GM19372 (cell line): ENCODE measurements around the gene MAPK11.

ENCODE experiments used
- ATAC-seq: cut with Tn5 transposase; IDR thresholded peaks from one replicate; pipeline ENCODE4 v1.9.1; 2021; ENCODE audit warnings: mild to moderate bottlenecking, low read depth, moderate library complexity; ENCODE audit not compliant: unreplicated experiment

Gene MAPK11

GRCh38 chr22:50262973-50263617 is 7.1 kb downstream of the MAPK11 start:
- no peak for ATAC-seq

- ATAC-seq = no peak
Observed at GRCh38 chr22:50262460-50262911, 7.7 kb downstream of the MAPK11 start.

- no peak for ATAC-seq
Observed at GRCh38 chr22:50261615-50262459, 8.3 kb downstream of the MAPK11 start, which contains the start of gene MAPK12. MAPK12 (minus strand) TSS chr22:50261683; CDS start chr22:50261509, 174 bp downstream.

- no peak for ATAC-seq
Observed at GRCh38 chr22:50260801-50261614, 9.2 kb downstream of the MAPK11 start.

- ATAC-seq = no peak
Observed at GRCh38 chr22:50260434-50260800, 9.8 kb downstream of the MAPK11 start.

- ATAC-seq = no peak
Observed at GRCh38 chr22:50259302-50259701, 10.9 kb downstream of the MAPK11 start.

GRCh38 chr22:50258361-50259292 is 11.6 kb downstream of the MAPK11 start:
- no peak for ATAC-seq

GRCh38 chr22:50257451-50258360 is 12.5 kb downstream of the MAPK11 start:
- ATAC-seq = no peak

- no peak for ATAC-seq
Observed at GRCh38 chr22:50257041-50257440, 13.1 kb downstream of the MAPK11 start.

GRCh38 chr22:50256258-50256862 is 13.8 kb downstream of the MAPK11 start:
- ATAC-seq = no peak

- ATAC-seq = no peak
Observed at GRCh38 chr22:50255607-50256006, 14.6 kb downstream of the MAPK11 start.

- no peak for ATAC-seq
Observed at GRCh38 chr22:50255099-50255498, 15.1 kb downstream of the MAPK11 start.

GRCh38 chr22:50253941-50254340 is 16.2 kb downstream of the MAPK11 start:
- ATAC-seq = no peak

GRCh38 chr22:50253046-50253915 is 16.9 kb downstream of the MAPK11 start:
- no peak for ATAC-seq

GRCh38 chr22:50252082-50253045 is 17.8 kb downstream of the MAPK11 start:
- ATAC-seq = no peak

GRCh38 chr22:50251477-50252081 is 18.6 kb downstream of the MAPK11 start:
- no peak for ATAC-seq
